ENCODE data around the gene XCL2.

DNA sequence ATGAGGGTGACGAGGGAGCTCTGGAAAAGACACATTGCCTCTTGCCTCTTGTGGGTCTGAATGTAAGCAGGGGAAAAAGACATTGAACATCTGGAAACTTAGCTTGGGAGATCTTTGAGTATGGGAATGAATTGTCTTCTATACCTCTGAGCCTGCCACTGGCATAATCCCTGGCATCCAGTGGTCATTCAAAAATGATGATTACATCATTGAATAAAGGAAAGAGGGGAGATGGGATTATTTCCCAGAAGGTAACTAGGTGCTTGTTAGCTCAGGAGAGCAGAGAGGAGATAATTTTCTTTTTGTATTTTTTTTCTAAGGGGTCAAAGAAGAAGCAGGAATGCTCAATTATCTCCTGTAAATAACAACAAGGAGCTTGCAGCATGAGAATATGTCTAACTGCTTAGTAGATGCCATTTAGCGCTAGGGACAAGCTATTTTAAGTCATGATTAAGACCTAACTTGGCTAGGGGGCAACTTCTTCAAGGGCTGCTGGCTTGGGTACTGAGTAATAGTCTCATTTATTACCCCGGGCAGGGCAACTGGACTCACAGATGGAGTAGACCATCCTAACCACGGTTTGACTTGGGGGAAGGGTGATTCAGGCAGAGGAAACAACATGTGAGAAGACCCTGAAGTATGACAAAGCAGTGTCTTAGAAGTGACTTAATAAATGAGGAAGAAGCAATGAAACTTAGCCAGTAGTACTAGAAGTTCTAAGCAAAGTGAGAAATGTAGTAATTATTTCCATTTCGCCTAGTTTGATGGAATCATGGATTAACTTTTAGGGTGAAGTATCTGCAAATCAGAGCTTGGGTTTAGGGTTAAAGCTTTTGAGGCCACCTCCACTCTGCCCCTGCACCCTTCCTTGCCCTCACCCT is 11.0 kb upstream of the XCL2 start:
- no peak for TF ChIP-seq CTCF (IDR thresholded peaks at IDR 0.05)
- no peak for TF ChIP-seq POLR2AphosphoS5 (IDR thresholded peaks at IDR 0.05)
- no peak for TF ChIP-seq EP300 (IDR thresholded peaks at IDR 0.05)

All from sigmoid colon (tissue), 4 donors.